Measurements from ENCODE around the gene NEURL4. TPM values are rescaled to one million over a fixed set of nuclear protein-coding genes. Genes with fewer than 3 reads are reported as not detected.
A peak's percentile ranks its signal among the peaks of the same experiment; 100 is the strongest.
"Not testable (repeated sequence)": the region's sequence is repeated elsewhere in the genome, so short reads cannot be mapped to it uniquely, and the experiment has no call there.

The NEURL4 gene
- total RNA-seq, 2 donors from 2014 or later = 37.6 to 76.7 TPM

- no peak within 1 kb of the TSS for H3K4me3 Mint-ChIP-seq
- DNase-seq (ENCODE audit: low spot score) (no peak), ATAC-seq (no peak)
- H3K4me1 Mint-ChIP-seq (ENCODE audit: low read depth in 2 of 2) = peaks cover 17 to 30% of the 10 kb centered on the region in 2 donors
- peak within 1 kb of the TSS; percentile 41 to 58 for H3K27ac Mint-ChIP-seq
- H3K36me3 Mint-ChIP-seq = no peaks in the 10 kb centered on the region
- H3K9me3 Mint-ChIP-seq = no peaks in the 10 kb centered on the region
- H3K27me3 Mint-ChIP-seq = no peaks in the 10 kb centered on the region
These were observed 25.9 kb upstream of the NEURL4 start, which contains the start of gene TMEM95 for GRCh38 chr17:7355053-7355452. Gene TMEM95 (plus strand): TSS chr17:7355156. CDS start chr17:7355205, 49 bp downstream.

DNA sequence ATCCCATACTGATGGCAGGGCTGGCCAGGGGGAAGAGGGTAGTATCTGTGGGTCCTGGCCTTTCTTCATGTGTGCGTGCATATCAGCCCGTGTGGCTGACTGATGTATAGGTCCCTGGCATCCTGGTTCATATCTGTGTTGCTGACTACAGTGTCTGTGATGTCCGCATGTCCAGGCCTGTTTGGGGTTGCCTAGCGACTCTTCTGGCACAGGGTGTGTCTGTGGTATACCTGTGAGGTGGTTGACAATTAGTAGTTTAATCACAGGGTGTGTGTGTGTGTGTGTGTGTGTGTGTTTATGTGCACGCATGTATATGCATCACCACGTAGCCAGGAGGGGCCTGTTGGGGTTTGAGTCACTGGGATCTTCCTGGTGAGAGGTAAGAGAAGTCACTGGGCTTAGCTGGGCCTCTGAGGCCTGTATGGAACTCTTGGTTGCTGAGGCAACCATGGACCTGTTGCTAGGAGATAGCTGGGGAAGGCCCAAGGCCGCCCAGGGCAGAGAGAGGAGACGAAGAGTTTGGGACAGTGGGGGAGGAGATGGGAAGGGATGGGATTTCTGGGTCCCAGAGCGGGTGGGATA, 25.2 kb upstream of the NEURL4 start:
- Mint-ChIP-seq H3K27ac (peak overlapping the region; percentile 41 to 58), H3K4me1 (ENCODE audit: low read depth in 2 of 2) (peaks cover 17 to 32% of the 10 kb centered on the region in 2 donors), H3K4me3 (no peak overlapping the region), H3K27me3 (no peaks in the 10 kb centered on the region), H3K36me3 (no peaks in the 10 kb centered on the region), H3K9me3 (no peaks in the 10 kb centered on the region)
- ATAC-seq (no peak), DNase-seq (ENCODE audit: low spot score) (no peak)

GRCh38 chr17:7352910-7353635, 23.9 kb upstream of the NEURL4 start:
- Mint-ChIP-seq H3K36me3 (no peaks in the 10 kb centered on the region), H3K27me3 (no peaks in the 10 kb centered on the region), H3K27ac (peak overlapping the region; percentile 84 to 91), H3K4me1 (ENCODE audit: low read depth in 2 of 2) (peaks cover 17 to 41% of the 10 kb centered on the region in 2 donors), H3K4me3 (peak overlapping the region; percentile 95), H3K9me3 (no peaks in the 10 kb centered on the region)
- DNase-seq (ENCODE audit: low spot score) (no peak), ATAC-seq (no peak)

DNA sequence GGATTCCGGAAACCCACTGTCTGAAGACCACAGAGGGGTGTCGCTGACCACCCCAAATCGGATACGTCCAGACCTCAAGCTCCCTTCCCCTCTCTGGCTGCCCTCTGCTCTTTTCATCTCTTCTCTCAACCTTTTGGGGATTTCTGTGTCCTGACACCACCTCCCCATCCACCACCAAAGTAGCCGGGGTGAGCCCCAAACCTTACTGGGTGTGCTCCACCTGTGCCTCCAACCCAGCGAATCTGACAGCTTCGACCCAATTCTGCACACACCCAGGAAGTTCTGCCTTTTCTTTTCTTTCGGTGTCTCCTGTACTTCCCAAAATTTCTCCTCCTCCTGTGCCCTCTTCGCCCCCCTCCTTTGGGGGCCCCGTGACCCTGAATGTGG, 23.4 kb upstream of the NEURL4 start:
- Mint-ChIP-seq H3K27me3 (no peaks in the 10 kb centered on the region), H3K36me3 (no peaks in the 10 kb centered on the region), H3K9me3 (no peaks in the 10 kb centered on the region), H3K4me3 (peak overlapping the region; percentile 95), H3K4me1 (ENCODE audit: low read depth in 2 of 2) (peaks cover 17 to 41% of the 10 kb centered on the region in 2 donors), H3K27ac (peak overlapping the region; percentile 84 to 91)
- DNase-seq (ENCODE audit: low spot score) = no peak
- no peak for ATAC-seq

- ATAC-seq (peak; percentile 91 to 93), DNase-seq (ENCODE audit: low spot score) (peak; percentile 94)
- H3K4me3 Mint-ChIP-seq = peak within 1 kb of the TSS; percentile 95
- peak within 1 kb of the TSS; percentile 84 to 91 for H3K27ac Mint-ChIP-seq
- H3K9me3 Mint-ChIP-seq = no peaks in the 10 kb centered on the region
- H3K4me1 Mint-ChIP-seq (ENCODE audit: low read depth in 2 of 2) = peaks cover 17 to 41% of the 10 kb centered on the region in 2 donors
- H3K36me3 Mint-ChIP-seq = no peaks in the 10 kb centered on the region
- H3K27me3 Mint-ChIP-seq = no peaks in the 10 kb centered on the region
These were observed 22.7 kb upstream of the NEURL4 start, which contains the start of gene KCTD11 for GRCh38 chr17:7351665-7352502. Gene KCTD11 (plus strand): TSS chr17:7352162.

GRCh38 chr17:7348478-7349242, 19.5 kb upstream of the NEURL4 start:
- no peaks in the 10 kb centered on the region for H3K9me3 Mint-ChIP-seq
- DNase-seq (ENCODE audit: low spot score) (no peak), ATAC-seq (no peak)
- H3K4me1 Mint-ChIP-seq (ENCODE audit: low read depth in 2 of 2) = peaks cover 18 to 26% of the 10 kb centered on the region in 2 donors
- peak overlapping the region in 1 of 2 donors; percentile 57 for H3K27ac Mint-ChIP-seq
- H3K4me3 Mint-ChIP-seq = no peak overlapping the region
- peaks cover 5% of the 10 kb centered on the region for H3K36me3 Mint-ChIP-seq
- no peaks in the 10 kb centered on the region for H3K27me3 Mint-ChIP-seq

DNA sequence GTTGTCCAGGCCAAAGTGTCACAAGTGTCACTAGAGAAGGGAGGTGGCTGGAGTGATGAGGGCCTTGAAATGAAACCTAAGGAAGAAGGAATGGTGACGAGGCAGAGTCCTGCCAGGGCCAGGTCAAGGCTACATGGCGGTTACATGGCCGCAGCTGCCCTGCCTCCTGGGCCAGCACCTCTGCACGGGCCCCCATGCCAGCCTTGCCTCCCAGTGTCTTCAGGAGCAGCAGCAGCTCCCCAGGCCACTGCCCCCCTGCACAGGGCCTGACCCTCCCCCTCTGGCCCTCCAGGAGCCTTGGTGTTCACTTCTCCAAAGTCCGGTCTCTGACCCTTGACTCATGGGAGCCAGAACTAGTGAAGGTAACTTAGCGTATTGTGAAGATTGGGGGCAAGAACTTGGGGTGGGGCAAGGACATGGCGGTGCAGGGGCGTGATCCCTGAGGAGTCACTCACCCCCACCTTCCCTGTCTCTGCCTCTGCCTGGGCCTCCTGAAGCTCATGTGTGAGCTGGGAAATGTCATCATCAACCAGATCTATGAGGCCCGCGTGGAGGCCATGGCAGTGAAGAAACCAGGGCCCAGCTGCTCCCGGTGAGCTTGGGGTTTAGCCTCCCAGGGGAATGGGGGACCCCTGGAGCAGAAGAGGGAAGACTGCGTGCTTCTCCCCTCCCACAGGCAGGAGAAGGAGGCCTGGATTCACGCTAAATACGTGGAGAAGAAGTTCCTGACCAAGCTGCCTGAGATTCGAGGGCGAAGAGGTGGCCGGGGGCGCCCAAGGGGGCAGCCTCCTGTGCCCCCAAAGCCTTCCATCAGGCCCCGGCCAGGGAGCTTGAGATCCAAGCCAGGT, 18.7 kb upstream of the NEURL4 start:
- Mint-ChIP-seq H3K27ac (no peak overlapping the region), H3K27me3 (no peaks in the 10 kb centered on the region), H3K36me3 (peaks cover 5% of the 10 kb centered on the region), H3K9me3 (no peaks in the 10 kb centered on the region), H3K4me3 (no peak overlapping the region), H3K4me1 (ENCODE audit: low read depth in 2 of 2) (peaks cover 16 to 25% of the 10 kb centered on the region in 2 donors)
- ATAC-seq (no peak), DNase-seq (ENCODE audit: low spot score) (no peak)

GRCh38 chr17:7346761-7347614, 17.9 kb upstream of the NEURL4 start:
- H3K9me3 Mint-ChIP-seq = no peaks in the 10 kb centered on the region
- H3K4me1 Mint-ChIP-seq (ENCODE audit: low read depth in 2 of 2) = peaks cover 10 to 18% of the 10 kb centered on the region in 2 donors
- H3K4me3 Mint-ChIP-seq = no peak overlapping the region
- no peaks in the 10 kb centered on the region for H3K27me3 Mint-ChIP-seq
- ATAC-seq (no peak), DNase-seq (ENCODE audit: low spot score) (no peak)
- no peak overlapping the region for H3K27ac Mint-ChIP-seq
- peaks cover 5% of the 10 kb centered on the region for H3K36me3 Mint-ChIP-seq

DNA sequence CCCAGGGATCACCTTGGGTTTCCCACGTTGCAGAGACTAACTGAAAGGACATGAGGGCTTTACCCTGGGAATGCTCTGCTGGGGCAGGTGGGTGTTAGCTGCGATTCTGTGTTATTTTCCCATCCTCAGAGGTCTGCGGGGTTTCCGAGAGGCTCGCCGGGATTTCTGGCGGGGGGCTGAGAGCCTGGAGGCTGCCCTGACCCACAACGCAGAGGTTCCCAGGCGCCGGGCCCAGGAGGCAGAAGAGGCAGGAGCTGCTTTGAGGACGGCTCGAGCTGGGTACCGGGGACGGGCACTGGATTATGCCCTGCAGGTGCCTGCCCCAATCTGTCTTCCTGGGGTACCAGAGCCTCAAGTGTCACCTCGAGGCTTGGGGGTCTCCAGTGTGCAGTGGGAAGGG, 14.1 kb upstream of the NEURL4 start:
- Mint-ChIP-seq H3K9me3 (no peaks in the 10 kb centered on the region), H3K36me3 (peaks cover 18% of the 10 kb centered on the region), H3K4me3 (no peak overlapping the region), H3K27ac (peak overlapping the region in 1 of 2 donors; percentile 63), H3K27me3 (no peaks in the 10 kb centered on the region), H3K4me1 (ENCODE audit: low read depth in 2 of 2) (peaks cover 14 to 19% of the 10 kb centered on the region in 2 donors)
- no peak for ATAC-seq
- no peak for DNase-seq (ENCODE audit: low spot score)

- ATAC-seq = no peak
- H3K4me3 Mint-ChIP-seq = no peak overlapping the region
- peaks cover 18% of the 10 kb centered on the region for H3K36me3 Mint-ChIP-seq
- no peak for DNase-seq (ENCODE audit: low spot score)
- H3K4me1 Mint-ChIP-seq (ENCODE audit: low read depth in 2 of 2) = peaks cover 25 to 31% of the 10 kb centered on the region in 2 donors
- no peaks in the 10 kb centered on the region for H3K27me3 Mint-ChIP-seq
- H3K27ac Mint-ChIP-seq = peak overlapping the region in 1 of 2 donors; percentile 22
- H3K9me3 Mint-ChIP-seq = no peaks in the 10 kb centered on the region
These were observed 12.7 kb upstream of the NEURL4 start for GRCh38 chr17:7341842-7342241.

DNA sequence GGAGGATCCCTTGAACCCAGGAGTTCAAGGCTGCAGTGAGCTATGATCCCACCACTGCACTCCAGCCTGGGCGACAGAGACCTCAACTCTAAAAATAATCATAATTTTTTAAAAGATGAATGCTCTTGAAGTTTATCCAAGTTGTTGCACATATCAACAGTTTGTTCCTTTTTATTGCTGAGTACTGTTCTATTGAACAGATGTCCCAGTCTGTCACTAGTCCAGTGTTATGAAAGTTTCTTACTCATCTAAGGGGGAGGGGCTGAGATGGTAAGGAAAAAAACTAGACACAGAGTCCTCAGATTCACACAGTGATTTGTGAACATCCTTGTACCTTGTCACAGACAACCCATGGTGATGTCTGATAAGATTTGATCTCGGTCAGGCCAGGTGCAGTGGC, 11.0 kb upstream of the NEURL4 start:
- no peaks in the 10 kb centered on the region for H3K9me3 Mint-ChIP-seq
- no peak overlapping the region for H3K4me3 Mint-ChIP-seq
- ATAC-seq (no peak), DNase-seq (ENCODE audit: low spot score) (no peak)
- peaks cover 18% of the 10 kb centered on the region for H3K36me3 Mint-ChIP-seq
- no peaks in the 10 kb centered on the region for H3K27me3 Mint-ChIP-seq
- H3K27ac Mint-ChIP-seq = peak overlapping the region; percentile 69 to 70
- peaks cover 35 to 41% of the 10 kb centered on the region in 2 donors for H3K4me1 Mint-ChIP-seq (ENCODE audit: low read depth in 2 of 2)

GRCh38 chr17:7337600-7337999, 8.5 kb upstream of the NEURL4 start:
- not testable (repeated sequence) for DNase-seq (ENCODE audit: low spot score); H3K27me3 Mint-ChIP-seq; ATAC-seq; H3K9me3 Mint-ChIP-seq
- Mint-ChIP-seq H3K27ac (peak overlapping the region; percentile 89 to 93), H3K4me3 (peak overlapping the region; percentile 97), H3K4me1 (ENCODE audit: low read depth in 2 of 2) (peaks cover 39 to 40% of the 10 kb centered on the region in 2 donors), H3K36me3 (peaks cover 12% of the 10 kb centered on the region)

All from natural killer cell treated with Interleukin-12 subunit alpha and Interleukin-12 subunit beta and Interleukin-15 and Interleukin-18, amount 100 ng/mL, for 72 hours (primary cell).